SKM-1 (cell line): ENCODE results near the gene RDH14.

ENCODE experiments used
- DNase-seq: peaks from one replicate; lab custom pipeline; 2025; ENCODE audit not compliant: unreplicated experiment; lab: John Stamatoyannopoulos, UW

RDH14 gene

GRCh38 chr2:18522484-18523146 is 37.8 kb downstream of the RDH14 start:
- no peak for DNase-seq

- no peak for DNase-seq
Measured at GRCh38 chr2:18520451-18521425, 39.7 kb downstream of the RDH14 start.

GRCh38 chr2:18519914-18520450 is 40.5 kb downstream of the RDH14 start:
- no peak for DNase-seq

GRCh38 chr2:18518116-18519111 is 42.0 kb downstream of the RDH14 start:
- no peak for DNase-seq

GRCh38 chr2:18517386-18517785 is 43.1 kb downstream of the RDH14 start:
- DNase-seq: no peak

- DNase-seq: no peak
Measured at GRCh38 chr2:18516112-18516511, 44.3 kb downstream of the RDH14 start.

- no peak for DNase-seq
Measured at GRCh38 chr2:18514526-18515461, 45.7 kb downstream of the RDH14 start.

- DNase-seq: no peak
Measured at GRCh38 chr2:18510775-18511174, 49.7 kb downstream of the RDH14 start.

GRCh38 chr2:18506883-18507509 is 53.5 kb downstream of the RDH14 start:
- DNase-seq: no peak

GRCh38 chr2:18505703-18506341 is 54.6 kb downstream of the RDH14 start:
- no peak for DNase-seq
